Measurements from ENCODE around the gene CCM2L.

Gene CCM2L

GRCh38 chr20:32070690-32071213 lies 60.5 kb downstream of the CCM2L start:
- TF ChIP-seq, protein P1, sequence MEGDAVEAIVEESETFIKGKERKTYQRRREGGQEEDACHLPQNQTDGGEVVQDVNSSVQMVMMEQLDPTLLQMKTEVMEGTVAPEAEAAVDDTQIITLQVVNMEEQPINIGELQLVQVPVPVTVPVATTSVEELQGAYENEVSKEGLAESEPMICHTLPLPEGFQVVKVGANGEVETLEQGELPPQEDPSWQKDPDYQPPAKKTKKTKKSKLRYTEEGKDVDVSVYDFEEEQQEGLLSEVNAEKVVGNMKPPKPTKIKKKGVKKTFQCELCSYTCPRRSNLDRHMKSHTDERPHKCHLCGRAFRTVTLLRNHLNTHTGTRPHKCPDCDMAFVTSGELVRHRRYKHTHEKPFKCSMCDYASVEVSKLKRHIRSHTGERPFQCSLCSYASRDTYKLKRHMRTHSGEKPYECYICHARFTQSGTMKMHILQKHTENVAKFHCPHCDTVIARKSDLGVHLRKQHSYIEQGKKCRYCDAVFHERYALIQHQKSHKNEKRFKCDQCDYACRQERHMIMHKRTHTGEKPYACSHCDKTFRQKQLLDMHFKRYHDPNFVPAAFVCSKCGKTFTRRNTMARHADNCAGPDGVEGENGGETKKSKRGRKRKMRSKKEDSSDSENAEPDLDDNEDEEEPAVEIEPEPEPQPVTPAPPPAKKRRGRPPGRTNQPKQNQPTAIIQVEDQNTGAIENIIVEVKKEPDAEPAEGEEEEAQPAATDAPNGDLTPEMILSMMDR (conservative IDR thresholded peaks at IDR 0.05; ENCODE audit: control insufficient read depth, insufficient read depth, low read depth, low read length), result no peak
- DNase-seq (ENCODE audit: low read depth), result no peak
- no peak overlapping the region for H3K4me3 ChIP-seq (ENCODE audit: control insufficient read depth, low read depth, low read length)

DNA sequence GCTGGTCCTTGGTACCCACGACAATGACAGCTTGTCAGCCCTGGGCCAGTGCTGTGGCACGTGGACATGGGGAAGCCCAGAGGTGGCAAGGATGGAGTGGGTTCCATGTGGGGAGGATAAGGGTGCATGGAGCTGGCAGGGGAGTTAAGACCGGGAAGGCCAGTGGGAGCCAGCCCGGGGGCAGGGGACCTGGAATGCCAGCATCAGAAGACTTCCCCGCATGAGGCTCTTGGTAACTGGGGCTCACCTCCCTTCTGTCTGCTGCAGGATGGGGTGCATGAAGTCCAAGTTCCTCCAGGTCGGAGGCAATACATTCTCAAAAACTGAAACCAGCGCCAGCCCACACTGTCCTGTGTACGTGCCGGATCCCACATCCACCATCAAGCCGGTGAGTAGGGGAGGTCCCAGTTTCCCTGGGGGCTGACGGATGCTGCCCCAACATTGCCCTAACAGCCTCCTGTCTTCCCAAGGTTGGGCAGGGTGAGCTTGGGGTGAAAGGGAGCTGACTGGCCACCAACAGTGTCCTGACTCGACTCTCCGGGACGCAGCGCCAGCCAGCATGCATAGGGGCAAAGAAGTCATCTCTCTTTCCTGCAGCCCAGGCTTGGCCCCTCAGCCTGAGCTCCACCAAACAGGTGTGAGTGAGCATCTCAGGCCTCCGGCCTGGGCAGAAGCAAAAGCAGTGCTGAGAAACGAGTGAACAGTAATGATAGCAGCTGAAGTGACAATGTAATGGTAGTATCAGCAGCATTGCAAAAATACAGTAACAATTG lies 61.3 kb downstream of the CCM2L start:
- TF ChIP-seq, protein P1 (conservative IDR thresholded peaks at IDR 0.05; ENCODE audit: control insufficient read depth, insufficient read depth, low read depth, low read length), result no peak
- DNase-seq (ENCODE audit: low read depth), result no peak
- H3K4me3 ChIP-seq (ENCODE audit: control insufficient read depth, low read depth, low read length), result no peak overlapping the region

- no peak overlapping the region for H3K4me3 ChIP-seq (ENCODE audit: control insufficient read depth, low read depth, low read length)
- TF ChIP-seq, protein P1 (conservative IDR thresholded peaks at IDR 0.05; ENCODE audit: control insufficient read depth, insufficient read depth, low read depth, low read length), result no peak
Measured at GRCh38 chr20:32072168-32072750, 62.0 kb downstream of the CCM2L start.

GRCh38 chr20:32075534-32075933 lies 65.3 kb downstream of the CCM2L start:
- H3K4me3 ChIP-seq (ENCODE audit: control insufficient read depth, low read depth, low read length), result no peak overlapping the region
- TF ChIP-seq, protein P1 (conservative IDR thresholded peaks at IDR 0.05; ENCODE audit: control insufficient read depth, insufficient read depth, low read depth, low read length), result no peak
- no peak for DNase-seq (ENCODE audit: low read depth)

More at GRCh38 chr20:32072168-32072750, 62.0 kb downstream of the CCM2L start:
- DNase-seq (ENCODE audit: low read depth), result no peak

GRCh38 chr20:32077190-32077589 lies 67.0 kb downstream of the CCM2L start:
- no peak overlapping the region for H3K4me3 ChIP-seq (ENCODE audit: control insufficient read depth, low read depth, low read length)

DNA sequence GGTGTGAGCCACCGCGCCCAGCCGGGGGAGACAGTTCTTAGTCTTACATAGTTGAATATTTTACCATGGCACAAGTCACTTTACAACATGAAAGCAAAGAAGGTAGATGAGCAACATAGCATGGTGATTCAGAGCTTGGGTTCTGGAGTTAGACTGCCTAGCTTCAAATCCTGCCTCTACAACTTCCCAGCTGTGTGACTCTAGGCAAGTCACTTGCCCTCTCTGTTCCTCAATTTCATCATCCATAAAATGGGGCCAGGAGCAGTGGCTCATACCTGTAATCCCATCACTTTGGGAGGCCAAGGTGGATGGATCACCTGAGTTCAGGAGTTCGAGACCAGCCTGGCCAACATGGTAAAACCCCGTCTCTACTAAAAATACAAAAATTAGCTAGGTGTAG lies 68.1 kb downstream of the CCM2L start:
- no peak overlapping the region for H3K4me3 ChIP-seq (ENCODE audit: control insufficient read depth, low read depth, low read length)
- DNase-seq (ENCODE audit: low read depth), result no peak
- TF ChIP-seq, protein P1 (conservative IDR thresholded peaks at IDR 0.05; ENCODE audit: control insufficient read depth, insufficient read depth, low read depth, low read length), result no peak

More at GRCh38 chr20:32077190-32077589, 67.0 kb downstream of the CCM2L start:
- TF ChIP-seq, protein P1 (conservative IDR thresholded peaks at IDR 0.05; ENCODE audit: control insufficient read depth, insufficient read depth, low read depth, low read length), result no peak
- no peak for DNase-seq (ENCODE audit: low read depth)

Data from fibroblast of mammary gland (primary cell).